Mucosa of stomach (tissue), 1 donor: ENCODE results near the gene COPZ2.
"Not testable (repeated sequence)": the region's sequence is repeated elsewhere in the genome, so short reads cannot be mapped to it uniquely, and the experiment has no call there.

Experiments
- H3K27me3 ChIP-seq: one replicate; pipeline ENCODE4 v1.7.0; 2013; ENCODE audit warnings: mild to moderate bottlenecking, low read length; ENCODE audit not compliant: control insufficient read depth, insufficient read depth
- H3K36me3 ChIP-seq: one replicate; pipeline ENCODE4 v1.7.0; 2013; ENCODE audit warnings: low read length; ENCODE audit not compliant: control insufficient read depth, insufficient read depth
- H3K4me1 ChIP-seq: one replicate; pipeline ENCODE4 v1.7.0; 2013; ENCODE audit warnings: mild to moderate bottlenecking, low read length; ENCODE audit not compliant: control insufficient read depth, insufficient read depth
- H3K4me3 ChIP-seq: one replicate; pipeline ENCODE4 v1.7.0; 2013; ENCODE audit warnings: low read length
- H3K9ac ChIP-seq: one replicate; pipeline ENCODE4 v1.7.0; 2013; ENCODE audit warnings: mild to moderate bottlenecking, low read length, moderate library complexity
- H3K9me3 ChIP-seq: one replicate; pipeline ENCODE4 v1.7.0; 2013; ENCODE audit warnings: mild to moderate bottlenecking, low read length, moderate library complexity; ENCODE audit not compliant: control insufficient read depth
- donor health status: Pancreatic carcinoma.

COPZ2 gene

DNA sequence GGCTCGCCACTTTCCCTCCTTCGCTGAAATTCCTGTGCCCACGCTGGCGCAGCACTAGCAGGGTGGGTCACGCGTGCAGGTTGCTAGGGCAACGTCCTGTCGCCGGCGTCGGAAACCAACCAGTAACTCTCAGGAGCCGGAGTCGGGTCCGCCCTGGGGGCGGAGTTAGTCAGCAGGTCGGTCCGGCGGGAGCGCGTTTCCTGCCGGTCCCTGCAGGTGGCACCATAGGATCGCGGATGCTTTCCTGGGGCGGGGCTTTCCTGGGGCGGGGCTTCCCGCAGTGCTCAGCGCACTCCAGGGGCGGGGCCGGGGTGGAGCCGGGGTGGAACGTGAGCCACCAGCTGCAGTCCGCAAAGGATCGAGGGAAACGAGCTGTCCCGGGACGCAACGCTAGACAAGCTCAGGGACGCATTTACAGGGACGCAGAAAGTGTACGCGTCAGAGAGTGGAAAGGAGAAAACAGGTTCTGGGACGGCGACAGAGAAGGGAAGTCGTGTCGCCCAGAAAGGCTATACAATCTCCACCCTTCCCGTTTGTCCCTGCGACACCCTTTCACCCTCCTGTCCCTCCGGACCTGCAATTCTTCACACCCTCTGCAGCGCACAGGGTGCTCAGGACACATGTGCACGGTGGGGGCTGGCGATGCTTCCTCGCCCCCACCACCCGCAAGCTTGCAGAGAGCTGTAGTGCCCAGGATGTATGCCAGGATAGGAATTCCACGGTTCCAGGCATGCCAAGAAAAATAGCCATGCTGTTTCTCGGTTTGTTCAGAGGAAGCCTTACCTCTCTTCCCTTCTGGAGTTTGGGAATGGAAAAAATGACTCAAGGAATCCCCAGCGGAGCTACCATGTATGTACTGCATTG, 12.3 kb downstream of the COPZ2 start:
- Histone ChIP-seq H3K9ac (no peak overlapping the region), H3K4me3 (peak overlapping the region; percentile 49), H3K4me1 (peaks cover 38% of the 10 kb centered on the region), H3K9me3 (no peaks in the 10 kb centered on the region), H3K27me3 (no peaks in the 10 kb centered on the region), H3K36me3 (no peaks in the 10 kb centered on the region)

DNA sequence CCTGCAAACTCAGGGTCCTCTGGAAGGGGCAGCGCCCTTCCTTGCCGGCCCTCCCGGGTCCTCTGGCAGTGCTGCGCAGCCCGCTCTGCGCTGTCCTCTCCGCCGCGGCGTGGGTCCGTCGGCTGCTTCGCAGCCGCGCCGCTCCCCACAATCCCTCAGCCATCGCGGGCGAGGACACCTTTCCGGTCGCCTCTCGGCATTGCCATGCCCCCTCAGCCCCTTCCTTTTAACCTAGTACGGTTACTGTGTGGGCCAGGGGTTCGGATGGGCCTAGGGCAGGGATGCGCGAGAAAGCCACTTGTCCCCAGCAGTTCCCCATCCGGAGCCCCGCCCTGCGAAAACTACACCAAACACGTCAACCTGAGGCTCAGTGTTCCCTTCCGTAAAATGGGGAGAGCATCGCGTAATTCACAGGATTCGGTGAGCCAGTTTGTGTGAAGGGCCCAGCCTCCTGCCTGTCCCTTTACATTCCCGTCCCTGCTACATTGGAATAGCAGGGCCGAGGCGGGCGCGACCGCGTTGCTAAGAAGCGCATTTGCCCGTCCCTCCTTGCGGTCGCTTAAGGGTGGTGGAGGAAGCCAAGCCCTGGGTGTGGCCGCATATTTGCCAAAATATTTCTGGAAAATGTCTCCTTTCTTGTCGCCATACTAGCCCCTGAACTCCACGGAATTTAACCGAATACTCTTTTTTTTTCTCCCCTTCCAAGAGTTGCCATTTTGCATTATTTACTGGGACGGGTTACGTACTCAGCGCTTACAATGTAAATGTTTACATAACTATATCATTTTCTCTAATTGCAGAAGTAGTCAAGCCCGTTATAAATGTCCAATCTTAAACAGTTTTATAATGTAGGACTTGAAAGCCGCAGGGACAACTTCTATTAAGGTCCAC, 13.2 kb downstream of the COPZ2 start:
- H3K9ac ChIP-seq: peak overlapping the region; percentile 50
- H3K4me1 ChIP-seq: peaks cover 38% of the 10 kb centered on the region
- no peaks in the 10 kb centered on the region for H3K9me3 ChIP-seq
- peak overlapping the region; percentile 49 for H3K4me3 ChIP-seq
- no peaks in the 10 kb centered on the region for H3K36me3 ChIP-seq
- no peaks in the 10 kb centered on the region for H3K27me3 ChIP-seq

DNA sequence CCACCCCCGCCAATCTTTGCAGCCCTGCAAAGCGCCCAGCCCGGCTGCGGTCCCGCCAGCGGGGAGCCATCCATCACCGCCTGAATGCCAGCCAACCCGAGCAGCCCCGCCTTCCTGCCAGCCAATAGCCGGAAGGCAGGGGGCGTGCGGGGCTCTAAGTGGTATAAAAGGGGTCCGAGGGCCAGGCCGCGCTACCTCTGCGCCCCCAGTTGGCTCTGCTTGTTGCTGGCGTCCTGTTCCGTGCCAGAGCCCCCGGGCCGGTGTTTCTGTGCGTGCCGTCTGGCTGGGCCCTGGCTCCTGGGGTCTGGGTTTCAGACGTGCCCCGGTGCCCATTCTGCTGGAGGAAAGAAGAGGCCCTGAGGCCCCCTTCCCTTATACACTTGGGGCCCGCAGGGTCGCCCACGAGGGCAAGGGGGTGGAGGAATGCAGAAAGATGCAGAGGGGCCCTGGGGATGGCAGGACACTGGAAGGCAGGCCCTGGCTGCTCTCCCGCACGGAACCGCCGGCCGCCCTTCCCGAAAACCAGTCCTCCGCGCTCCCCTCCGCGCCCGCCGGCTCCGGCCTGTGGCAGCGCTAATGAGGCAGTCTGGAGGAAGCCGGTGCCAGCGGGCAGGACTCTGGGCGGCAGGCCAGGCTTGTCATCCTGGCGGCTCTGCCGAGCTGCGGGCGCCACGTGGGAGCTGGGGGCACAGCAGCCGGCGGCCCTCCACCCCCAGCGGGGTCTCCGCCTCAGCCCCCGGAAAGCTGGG, 14.0 kb downstream of the COPZ2 start:
- Histone ChIP-seq H3K27me3 (no peaks in the 10 kb centered on the region), H3K36me3 (no peaks in the 10 kb centered on the region), H3K9me3 (no peaks in the 10 kb centered on the region), H3K4me1 (peaks cover 38% of the 10 kb centered on the region), H3K9ac (peak overlapping the region; percentile 50), H3K4me3 (no peak overlapping the region)

DNA sequence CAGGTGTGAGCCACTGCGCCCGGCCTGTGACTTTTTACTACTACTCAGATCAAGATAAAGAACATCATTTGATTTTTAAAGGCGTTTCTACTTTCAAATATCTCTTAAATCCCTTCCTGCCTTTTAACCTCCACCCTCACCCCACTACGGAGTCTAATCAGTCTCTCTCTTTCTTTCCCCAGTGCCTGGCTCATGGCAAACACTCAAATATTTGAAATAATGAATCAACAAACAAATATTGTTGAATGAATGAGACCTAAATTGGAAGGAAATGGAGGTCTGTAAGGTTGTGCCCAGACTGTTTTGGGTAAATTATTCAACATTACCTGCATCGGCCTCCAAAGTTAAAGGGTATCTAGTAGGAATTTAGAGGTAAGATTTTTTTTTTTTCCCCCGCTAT, 14.7 kb downstream of the COPZ2 start:
- Histone ChIP-seq H3K36me3 (no peaks in the 10 kb centered on the region), H3K27me3 (no peaks in the 10 kb centered on the region), H3K9me3 (no peaks in the 10 kb centered on the region), H3K4me1 (peaks cover 38% of the 10 kb centered on the region), H3K4me3 (no peak overlapping the region), H3K9ac (no peak overlapping the region)

DNA sequence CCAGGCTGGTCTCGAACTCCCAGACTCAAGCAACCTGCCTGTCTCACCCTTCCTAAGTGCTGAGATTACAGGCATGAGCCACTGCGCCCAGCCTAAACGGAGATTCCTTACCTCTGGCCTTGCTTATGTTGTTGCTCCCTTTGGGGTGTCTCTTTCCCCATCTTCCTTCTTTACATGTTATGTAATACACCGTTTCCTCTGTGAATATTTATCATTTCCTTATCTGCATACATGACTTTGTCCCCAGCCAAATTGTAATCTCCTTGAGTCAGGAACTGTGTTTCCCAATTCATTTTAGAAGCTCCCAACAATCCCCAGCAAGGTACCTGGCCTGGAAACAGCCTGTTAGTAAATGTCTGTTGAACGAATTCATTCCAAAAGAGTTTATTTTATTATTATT, 15.7 kb downstream of the COPZ2 start:
- H3K36me3 ChIP-seq: no peaks in the 10 kb centered on the region
- H3K9ac ChIP-seq: no peak overlapping the region
- peaks cover 36% of the 10 kb centered on the region for H3K4me1 ChIP-seq
- no peak overlapping the region for H3K4me3 ChIP-seq
- no peaks in the 10 kb centered on the region for H3K27me3 ChIP-seq
- no peaks in the 10 kb centered on the region for H3K9me3 ChIP-seq

DNA sequence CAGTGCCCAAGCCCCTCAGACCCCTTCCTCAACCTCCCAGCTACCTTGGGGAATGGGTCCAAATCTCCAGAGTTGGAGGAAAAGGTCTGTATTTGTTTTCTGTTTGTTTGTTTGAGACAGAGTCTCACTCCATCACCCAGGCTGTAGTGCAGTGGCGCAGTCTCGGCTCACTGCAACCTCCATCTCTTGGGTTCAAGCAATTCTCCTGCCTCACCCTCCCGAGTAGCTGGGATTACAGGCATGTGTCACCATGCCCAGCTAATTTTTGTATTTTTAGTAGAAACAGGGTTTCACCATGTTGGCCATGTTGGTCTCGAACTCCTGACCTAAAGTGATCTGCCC, 19.8 kb downstream of the COPZ2 start:
- H3K27me3 ChIP-seq: peaks cover 16% of the 10 kb centered on the region

DNA sequence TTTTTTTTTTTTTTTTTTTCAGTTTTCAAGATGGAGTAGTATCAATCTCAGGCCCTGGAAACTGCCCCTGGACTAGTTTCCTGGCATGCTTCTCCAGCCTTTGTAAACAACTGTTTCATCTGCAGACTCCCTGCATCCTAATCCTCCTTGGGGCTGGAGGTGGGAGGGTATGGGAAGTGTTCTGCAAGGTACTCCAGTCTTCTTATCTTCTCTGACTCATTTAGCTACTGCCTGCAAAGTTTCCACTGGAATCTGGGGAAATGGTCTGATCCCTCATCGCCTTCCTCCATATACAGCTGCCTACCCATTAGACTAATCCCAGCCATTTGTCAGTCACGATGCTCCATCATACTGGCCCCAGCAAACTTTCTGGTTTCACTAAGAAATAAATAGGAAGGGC, 21.5 kb downstream of the COPZ2 start:
- no peaks in the 10 kb centered on the region for H3K36me3 ChIP-seq
- H3K4me1 ChIP-seq: peaks cover 13% of the 10 kb centered on the region
- H3K27me3 ChIP-seq: peaks cover 31% of the 10 kb centered on the region
- H3K4me3 ChIP-seq: no peak overlapping the region
- H3K9ac ChIP-seq: no peak overlapping the region
- no peaks in the 10 kb centered on the region for H3K9me3 ChIP-seq

More for the DNA sequence above, 19.8 kb downstream of the COPZ2 start:
- not testable (repeated sequence) for H3K9me3 ChIP-seq, H3K36me3 ChIP-seq, H3K4me1 ChIP-seq, H3K4me3 ChIP-seq, H3K9ac ChIP-seq

DNA sequence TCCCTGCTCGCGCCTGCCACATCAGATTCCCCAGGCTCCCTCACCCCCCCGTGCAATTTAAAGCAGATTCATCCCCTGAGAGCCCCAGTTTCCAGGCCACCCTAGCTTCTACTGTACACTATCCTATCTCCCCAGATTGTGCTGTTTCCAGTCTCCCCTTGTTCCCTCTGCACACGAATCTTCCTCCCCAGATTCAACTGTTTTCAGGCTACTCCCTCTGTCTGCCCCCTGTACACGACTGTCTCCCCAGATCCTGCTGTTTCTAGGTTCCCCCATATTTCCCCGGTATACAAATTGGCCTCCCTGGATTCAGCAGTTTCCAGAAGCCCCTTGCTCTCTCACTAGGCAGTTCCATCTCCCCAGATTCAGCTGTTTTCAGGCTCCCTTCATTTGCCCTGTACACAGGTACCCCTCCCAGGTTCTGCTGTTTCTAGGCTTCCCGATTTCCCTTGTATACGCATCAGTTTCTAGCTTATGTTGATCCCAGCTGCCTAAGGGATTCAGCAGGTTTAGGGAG, 22.9 kb downstream of the COPZ2 start:
- H3K9ac ChIP-seq: no peak overlapping the region
- no peaks in the 10 kb centered on the region for H3K36me3 ChIP-seq
- peaks cover 13% of the 10 kb centered on the region for H3K4me1 ChIP-seq
- peaks cover 31% of the 10 kb centered on the region for H3K27me3 ChIP-seq
- no peak overlapping the region for H3K4me3 ChIP-seq
- H3K9me3 ChIP-seq: no peaks in the 10 kb centered on the region

DNA sequence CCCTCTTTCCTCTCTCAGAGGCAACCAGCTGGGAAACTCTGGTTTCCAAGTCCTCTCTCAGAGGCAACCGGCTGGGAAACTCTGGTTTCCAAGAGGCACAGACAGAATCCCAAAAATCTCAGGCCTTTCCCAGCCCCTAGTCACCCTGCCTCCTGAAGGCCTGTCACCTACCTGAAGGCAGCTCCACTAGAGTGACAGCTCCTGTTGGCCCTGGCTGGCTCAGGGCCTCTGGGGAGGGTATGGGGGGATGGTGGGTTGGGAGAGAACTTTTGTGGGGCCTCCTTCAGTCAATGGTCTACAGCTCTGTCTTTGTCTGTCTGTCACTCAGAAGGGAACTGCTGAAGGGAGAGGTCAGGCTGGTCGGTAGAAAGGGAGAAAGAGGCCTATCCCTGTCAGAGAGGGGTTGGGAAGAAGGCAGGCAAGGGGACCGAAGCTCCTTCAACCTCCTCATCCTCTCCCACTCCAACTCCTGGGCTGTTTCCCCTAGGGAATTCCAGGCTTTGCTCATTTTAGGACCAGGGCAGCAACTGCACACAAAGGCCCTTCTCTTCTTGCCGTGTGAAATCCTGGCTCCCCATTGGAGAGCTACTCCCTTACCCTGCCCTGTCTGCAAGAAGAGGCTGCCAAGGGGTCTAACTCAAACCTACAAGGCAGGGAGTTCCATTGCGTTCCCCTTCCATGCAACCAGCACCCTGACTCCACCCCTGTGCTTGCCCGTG, 23.6 kb downstream of the COPZ2 start:
- Histone ChIP-seq H3K9me3 (no peaks in the 10 kb centered on the region), H3K4me1 (peaks cover 13% of the 10 kb centered on the region), H3K4me3 (no peak overlapping the region), H3K27me3 (peaks cover 31% of the 10 kb centered on the region), H3K36me3 (no peaks in the 10 kb centered on the region), H3K9ac (no peak overlapping the region)

DNA sequence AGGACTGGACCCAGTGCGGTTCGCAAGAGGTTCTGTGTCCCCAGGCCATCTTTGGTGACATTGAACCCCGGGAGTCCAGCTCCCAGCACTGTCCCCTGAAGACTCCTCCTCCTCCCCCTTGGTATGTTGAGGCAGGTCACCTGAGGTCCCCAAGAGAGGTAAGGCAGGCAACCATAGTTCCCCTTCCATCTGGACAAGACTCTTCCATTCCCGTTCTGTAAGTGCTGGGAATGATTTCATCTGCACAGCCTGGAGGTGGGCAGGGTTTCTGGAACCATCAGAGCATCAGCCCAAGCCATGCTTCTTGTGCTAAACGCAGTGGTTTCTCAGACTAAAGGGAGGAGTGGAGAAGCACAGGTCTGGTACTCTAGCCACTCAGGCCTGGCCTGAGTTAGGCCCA, 24.9 kb downstream of the COPZ2 start:
- peaks cover 13% of the 10 kb centered on the region for H3K4me1 ChIP-seq
- H3K9ac ChIP-seq: no peak overlapping the region
- H3K9me3 ChIP-seq: no peaks in the 10 kb centered on the region
- no peaks in the 10 kb centered on the region for H3K36me3 ChIP-seq
- H3K27me3 ChIP-seq: peaks cover 31% of the 10 kb centered on the region
- no peak overlapping the region for H3K4me3 ChIP-seq

DNA sequence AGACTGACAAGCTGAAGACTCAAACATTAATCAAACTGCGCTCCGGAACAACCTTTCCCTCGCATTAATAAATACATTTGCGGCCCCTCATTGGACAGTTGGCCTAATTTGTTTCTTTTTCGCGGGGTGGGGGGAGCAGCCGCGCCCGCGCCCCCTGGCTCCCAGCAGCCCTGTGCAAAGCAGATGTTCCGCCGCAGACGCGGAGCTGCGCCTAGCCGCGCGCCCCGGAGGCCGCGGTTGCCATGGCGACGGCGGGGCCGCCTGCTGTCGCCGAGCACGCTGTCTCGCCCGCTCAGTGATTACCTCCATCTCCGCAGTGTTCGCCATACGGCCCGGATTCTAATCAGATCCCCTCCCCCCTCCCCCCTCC, 25.5 kb downstream of the COPZ2 start:
- no peak overlapping the region for H3K4me3 ChIP-seq
- peaks cover 13% of the 10 kb centered on the region for H3K4me1 ChIP-seq
- no peaks in the 10 kb centered on the region for H3K9me3 ChIP-seq
- H3K27me3 ChIP-seq: peaks cover 31% of the 10 kb centered on the region
- no peak overlapping the region for H3K9ac ChIP-seq
- no peaks in the 10 kb centered on the region for H3K36me3 ChIP-seq
